ENCODE results near the gene PGA5. TPM values are rescaled to one million over a fixed set of nuclear protein-coding genes. Genes with fewer than 3 reads are reported as not detected.
"Not testable (repeated sequence)": the region's sequence is repeated elsewhere in the genome, so short reads cannot be mapped to it uniquely, and the experiment has no call there.

PGA5 gene
- total RNA-seq, 2 donors from 2014 or later, result not detected

DNA sequence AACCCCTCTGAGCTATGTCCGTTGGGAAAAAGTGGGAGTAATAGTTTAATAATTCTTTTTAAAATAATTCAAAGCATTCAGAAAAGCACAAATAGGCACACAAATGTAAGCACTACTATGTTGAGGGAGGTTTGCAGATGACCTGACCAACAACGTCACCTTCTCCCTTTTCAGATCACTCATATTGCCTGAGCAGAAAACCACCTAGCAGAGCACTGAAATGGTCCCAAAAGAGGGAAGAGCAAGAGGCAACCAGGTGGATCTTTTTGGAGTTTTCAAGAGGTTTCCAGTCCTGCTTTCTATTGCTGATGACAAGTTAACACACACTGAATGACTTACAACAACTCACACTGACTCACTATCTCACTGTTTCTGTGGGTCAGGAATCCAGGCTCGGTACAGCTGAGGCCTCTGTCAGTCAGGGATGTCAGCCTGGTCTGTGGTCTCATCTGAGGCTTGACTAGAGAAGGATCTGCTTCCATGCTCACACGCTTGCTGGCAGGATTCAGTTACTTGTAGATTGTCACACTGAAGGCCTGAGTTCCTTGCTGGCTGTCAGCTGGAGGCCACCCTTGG, 41.9 kb upstream of the PGA5 start:
- intact Hi-C loops (cut with DNase I), result no loop called here
- Histone ChIP-seq H3K36me3 (no peaks in the 10 kb centered on the region), H3K27me3 (no peaks in the 10 kb centered on the region), H3K9me3 (no peaks in the 10 kb centered on the region), H3K9ac (ENCODE audit: low read depth in 2 of 2, low read length in 2 of 2) (no peak overlapping the region), H3K4me1 (no peaks in the 10 kb centered on the region), H3K4me3 (no peak overlapping the region), H3K27ac (no peak overlapping the region)
- DNase-seq, result no peak
- TF ChIP-seq, protein P1, sequence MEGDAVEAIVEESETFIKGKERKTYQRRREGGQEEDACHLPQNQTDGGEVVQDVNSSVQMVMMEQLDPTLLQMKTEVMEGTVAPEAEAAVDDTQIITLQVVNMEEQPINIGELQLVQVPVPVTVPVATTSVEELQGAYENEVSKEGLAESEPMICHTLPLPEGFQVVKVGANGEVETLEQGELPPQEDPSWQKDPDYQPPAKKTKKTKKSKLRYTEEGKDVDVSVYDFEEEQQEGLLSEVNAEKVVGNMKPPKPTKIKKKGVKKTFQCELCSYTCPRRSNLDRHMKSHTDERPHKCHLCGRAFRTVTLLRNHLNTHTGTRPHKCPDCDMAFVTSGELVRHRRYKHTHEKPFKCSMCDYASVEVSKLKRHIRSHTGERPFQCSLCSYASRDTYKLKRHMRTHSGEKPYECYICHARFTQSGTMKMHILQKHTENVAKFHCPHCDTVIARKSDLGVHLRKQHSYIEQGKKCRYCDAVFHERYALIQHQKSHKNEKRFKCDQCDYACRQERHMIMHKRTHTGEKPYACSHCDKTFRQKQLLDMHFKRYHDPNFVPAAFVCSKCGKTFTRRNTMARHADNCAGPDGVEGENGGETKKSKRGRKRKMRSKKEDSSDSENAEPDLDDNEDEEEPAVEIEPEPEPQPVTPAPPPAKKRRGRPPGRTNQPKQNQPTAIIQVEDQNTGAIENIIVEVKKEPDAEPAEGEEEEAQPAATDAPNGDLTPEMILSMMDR (IDR thresholded peaks at IDR 0.05), result no peak

DNA sequence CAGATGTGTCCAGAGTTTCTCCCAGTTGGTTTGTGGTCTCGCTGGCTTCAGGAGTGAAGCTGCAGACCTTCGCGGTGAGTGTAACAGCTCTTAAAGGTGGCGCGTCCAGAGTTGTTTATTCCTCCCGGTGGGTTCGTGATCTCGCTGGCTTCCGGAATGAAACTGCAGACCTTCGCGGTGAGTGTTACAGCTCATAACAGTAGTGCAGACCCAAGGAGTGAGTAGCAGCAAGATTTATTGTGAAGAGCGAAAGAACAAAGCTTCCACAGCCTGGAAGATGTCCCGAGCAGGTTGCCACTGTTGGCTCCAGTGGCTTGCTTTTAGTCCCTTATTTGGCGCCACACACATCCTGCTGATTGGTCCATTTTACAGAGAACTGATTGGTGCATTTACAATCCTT, 39.5 kb upstream of the PGA5 start:
- H3K36me3 ChIP-seq, result no peaks in the 10 kb centered on the region
- intact Hi-C loops (cut with DNase I), result no loop called here
- H3K27ac ChIP-seq, result no peak overlapping the region
- H3K27me3 ChIP-seq, result no peaks in the 10 kb centered on the region
- no peak for DNase-seq
- TF ChIP-seq, protein P1 (IDR thresholded peaks at IDR 0.05), result no peak
- no peaks in the 10 kb centered on the region for H3K4me1 ChIP-seq
- H3K9ac ChIP-seq (ENCODE audit: low read depth in 2 of 2, low read length in 2 of 2), result no peak overlapping the region
- no peaks in the 10 kb centered on the region for H3K9me3 ChIP-seq
- H3K4me3 ChIP-seq, result no peak overlapping the region

DNA sequence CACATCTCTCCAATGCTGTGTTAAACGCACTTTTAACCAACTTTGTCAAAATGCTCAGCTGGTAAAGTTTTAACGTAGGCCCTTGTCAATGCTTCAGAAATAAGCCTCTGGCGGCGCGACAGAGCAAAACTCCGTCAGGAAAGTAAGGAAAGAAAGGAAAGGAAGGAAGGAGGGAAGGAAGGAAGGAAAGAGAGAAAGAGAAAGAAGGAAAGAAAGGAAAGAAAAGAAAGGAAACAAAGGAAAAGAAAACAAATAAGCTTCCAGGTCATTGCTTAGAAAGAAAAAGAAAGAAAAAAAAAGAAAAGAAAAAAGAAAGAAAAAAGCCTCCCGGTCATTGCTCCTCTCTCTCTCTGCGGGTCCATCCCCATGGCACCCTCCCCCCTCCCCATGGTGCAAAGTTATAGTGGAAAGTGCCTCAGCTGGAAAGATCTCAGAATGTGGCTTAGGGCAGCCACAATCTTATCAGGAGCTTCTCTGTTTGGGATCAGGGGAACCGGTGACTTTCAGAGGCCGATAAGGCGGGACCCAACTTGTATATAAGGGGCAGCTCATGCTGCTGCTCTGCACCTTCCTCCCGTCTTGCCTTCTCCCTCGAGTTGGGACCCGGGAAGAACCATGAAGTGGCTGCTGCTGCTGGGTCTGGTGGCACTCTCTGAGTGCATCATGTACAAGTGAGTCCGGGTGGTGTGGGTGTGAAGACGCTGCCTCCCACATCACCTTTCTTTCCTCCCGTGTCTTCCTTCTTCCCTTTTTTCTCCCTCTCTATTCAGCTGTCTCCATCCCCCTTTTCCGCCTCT, 37.8 kb upstream of the PGA5 start, which contains the start of gene PGA3:
Gene PGA3, plus strand, starts transcription at position 566 of the 797 bp plus-strand sequence. Its CDS starts 50 bp downstream, at position 616.
- DNase-seq; H3K4me3 ChIP-seq; intact Hi-C loops (cut with DNase I); H3K4me1 ChIP-seq; H3K9me3 ChIP-seq; H3K9ac ChIP-seq (ENCODE audit: low read depth in 2 of 2, low read length in 2 of 2); H3K36me3 ChIP-seq; H3K27ac ChIP-seq; H3K27me3 ChIP-seq: not testable (repeated sequence)

DNA sequence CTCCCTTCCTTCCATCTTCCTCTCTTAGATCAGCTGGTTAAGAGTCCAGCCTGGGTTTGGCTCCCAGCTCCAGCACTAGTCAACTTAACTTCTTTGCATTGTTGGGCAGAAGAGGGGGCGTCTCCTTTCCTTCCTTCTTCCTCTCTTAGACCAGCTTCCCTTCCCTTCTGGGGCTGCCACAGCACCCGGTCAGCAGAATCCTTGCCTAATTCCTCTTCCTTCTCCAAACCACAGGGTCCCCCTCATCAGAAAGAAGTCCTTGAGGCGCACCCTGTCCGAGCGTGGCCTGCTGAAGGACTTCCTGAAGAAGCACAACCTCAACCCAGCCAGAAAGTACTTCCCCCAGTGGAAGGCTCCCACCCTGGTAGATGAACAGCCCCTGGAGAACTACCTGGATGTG, 37.1 kb upstream of the PGA5 start:
- intact Hi-C loops (cut with DNase I); H3K36me3 ChIP-seq; H3K27ac ChIP-seq; H3K4me3 ChIP-seq; DNase-seq; H3K9me3 ChIP-seq; H3K9ac ChIP-seq (ENCODE audit: low read depth in 2 of 2, low read length in 2 of 2); H3K4me1 ChIP-seq; H3K27me3 ChIP-seq: not testable (repeated sequence)

DNA sequence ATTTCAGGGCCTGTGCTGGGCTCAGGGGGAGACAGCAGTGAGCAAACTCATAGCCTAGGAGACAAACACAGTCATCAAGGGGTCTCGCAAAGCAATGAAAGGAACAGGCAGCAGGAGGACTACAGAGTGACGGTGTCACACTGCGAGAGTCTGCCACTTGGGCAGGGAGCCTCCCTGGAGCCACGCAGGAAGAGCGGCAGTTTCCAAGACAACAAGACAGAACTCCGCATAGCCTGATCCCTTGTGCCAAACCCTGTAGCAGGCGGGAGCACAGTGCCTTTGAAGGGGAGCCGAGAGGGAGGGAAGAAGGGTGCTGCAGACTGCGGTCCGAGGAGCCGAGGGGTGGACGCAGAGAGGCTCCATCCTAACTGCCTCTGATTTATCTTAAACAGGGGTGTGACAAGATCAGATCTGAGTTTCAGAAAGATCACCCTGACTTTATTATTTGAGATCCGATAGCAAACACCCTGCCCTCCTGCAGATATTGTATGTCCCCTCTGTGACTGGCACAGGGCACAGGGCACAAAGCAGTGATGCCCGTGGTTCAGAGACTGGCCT, 36.4 kb upstream of the PGA5 start:
- H3K27ac ChIP-seq; H3K4me3 ChIP-seq; H3K36me3 ChIP-seq; H3K27me3 ChIP-seq; H3K9ac ChIP-seq (ENCODE audit: low read depth in 2 of 2, low read length in 2 of 2); DNase-seq; H3K9me3 ChIP-seq; H3K4me1 ChIP-seq; intact Hi-C loops (cut with DNase I): not testable (repeated sequence)

DNA sequence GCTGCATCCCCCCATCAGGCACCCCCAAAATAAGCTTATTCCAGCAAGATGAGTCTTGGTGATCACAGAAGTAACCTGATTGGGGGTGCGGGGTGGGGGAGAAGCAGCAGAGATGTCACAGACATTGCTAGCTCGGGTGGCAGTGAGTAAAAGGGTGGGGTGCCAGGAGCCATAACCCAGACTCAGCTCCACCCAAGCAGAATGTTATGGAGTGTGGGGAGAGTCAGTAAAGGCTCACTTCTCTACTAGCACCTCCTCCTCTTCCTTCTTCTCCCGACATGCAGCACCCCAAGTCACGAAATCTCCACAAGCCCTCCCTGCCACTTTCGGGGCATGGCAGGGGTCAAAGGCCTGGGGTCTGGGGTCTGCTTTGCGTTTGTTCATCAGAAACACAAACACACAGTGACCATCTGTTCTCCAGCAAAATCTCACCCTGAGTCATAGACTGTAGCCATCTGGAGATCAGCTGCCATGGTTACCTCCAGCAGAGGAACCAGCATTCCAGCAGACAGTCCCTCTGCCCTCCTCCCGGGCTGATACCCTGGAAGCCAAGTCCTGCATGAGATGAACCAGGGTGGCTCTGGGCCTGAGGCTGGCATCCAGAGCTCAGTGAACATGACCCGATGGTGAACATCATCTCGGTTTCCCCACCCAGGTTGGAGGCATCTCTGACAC, 33.2 kb upstream of the PGA5 start:
- DNase-seq; intact Hi-C loops (cut with DNase I); H3K4me3 ChIP-seq; H3K27me3 ChIP-seq; H3K27ac ChIP-seq; H3K36me3 ChIP-seq; H3K9ac ChIP-seq (ENCODE audit: low read depth in 2 of 2, low read length in 2 of 2); H3K4me1 ChIP-seq; H3K9me3 ChIP-seq: not testable (repeated sequence)

DNA sequence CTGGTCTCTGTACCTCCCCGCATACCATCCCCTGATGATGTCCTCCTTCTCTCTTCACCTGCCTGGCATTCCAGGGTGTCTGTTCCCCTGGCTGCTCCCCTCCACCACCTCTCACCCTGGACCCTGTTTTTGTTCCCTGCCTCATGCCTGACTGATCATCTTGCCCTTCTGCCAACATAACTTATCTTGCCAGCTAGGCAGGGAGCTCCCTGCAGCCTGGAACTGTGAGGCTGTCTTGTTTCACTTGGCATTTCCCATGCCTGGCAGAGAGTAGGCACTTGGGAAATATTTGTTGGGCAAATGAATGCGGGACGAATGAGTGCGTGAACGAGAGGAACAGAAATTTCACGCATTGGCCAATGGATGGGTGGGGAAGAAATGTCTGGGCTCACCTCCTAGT, 30.3 kb upstream of the PGA5 start:
- H3K27ac ChIP-seq; DNase-seq; intact Hi-C loops (cut with DNase I); H3K4me3 ChIP-seq; H3K36me3 ChIP-seq; H3K9me3 ChIP-seq; H3K4me1 ChIP-seq; H3K27me3 ChIP-seq; H3K9ac ChIP-seq (ENCODE audit: low read depth in 2 of 2, low read length in 2 of 2): not testable (repeated sequence)

DNA sequence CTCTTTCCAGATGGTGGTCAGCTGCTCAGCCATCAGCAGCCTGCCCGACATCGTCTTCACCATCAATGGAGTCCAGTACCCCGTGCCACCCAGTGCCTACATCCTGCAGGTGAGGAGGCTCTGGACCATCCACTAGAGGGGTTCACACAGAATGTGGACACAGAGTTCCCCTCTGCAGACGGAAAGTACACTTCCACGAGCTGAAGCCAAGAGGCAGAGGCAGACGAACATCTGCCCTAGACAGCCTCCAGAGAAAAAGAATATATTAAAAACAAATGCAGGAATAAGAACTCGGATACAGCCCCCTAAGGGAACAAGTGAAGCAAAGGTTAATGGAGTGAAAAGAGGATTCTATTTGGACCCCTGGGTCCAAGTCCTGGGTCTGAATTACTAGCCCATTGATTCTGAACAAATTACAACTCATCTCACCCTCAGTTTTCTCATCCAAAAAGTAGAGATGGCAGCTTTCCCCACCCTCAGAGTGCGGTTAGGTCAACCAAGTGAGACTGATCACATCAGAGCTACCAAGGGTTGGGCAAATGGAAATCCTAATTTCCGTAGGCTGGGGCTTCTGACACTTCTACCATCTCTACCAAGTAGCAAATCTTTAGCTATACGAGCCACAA, 29.5 kb upstream of the PGA5 start:
- H3K27me3 ChIP-seq; H3K36me3 ChIP-seq; H3K4me3 ChIP-seq; H3K9ac ChIP-seq (ENCODE audit: low read depth in 2 of 2, low read length in 2 of 2); DNase-seq; H3K27ac ChIP-seq; H3K9me3 ChIP-seq; intact Hi-C loops (cut with DNase I); H3K4me1 ChIP-seq: not testable (repeated sequence)

DNA sequence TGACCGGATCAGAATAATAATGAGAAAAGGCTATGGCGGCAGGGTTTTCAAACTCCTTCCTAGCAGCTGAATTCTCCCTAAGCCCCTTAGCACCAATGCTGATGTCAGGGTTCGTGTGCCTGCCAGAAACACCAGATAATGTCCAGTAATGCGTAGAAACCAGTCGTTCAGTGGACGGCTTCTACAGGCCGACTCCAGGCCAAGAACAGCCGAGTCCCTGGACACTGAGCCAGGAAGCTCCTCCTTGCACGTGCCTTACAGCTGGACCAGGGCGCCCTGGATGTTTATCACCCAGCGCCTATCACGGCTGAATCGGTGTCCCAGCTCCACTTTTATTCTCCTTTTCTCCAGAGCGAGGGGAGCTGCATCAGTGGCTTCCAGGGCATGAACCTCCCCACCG, 28.8 kb upstream of the PGA5 start:
- intact Hi-C loops (cut with DNase I); H3K4me3 ChIP-seq; H3K9me3 ChIP-seq; H3K36me3 ChIP-seq; DNase-seq; H3K27ac ChIP-seq; H3K27me3 ChIP-seq; H3K9ac ChIP-seq (ENCODE audit: low read depth in 2 of 2, low read length in 2 of 2); H3K4me1 ChIP-seq: not testable (repeated sequence)

DNA sequence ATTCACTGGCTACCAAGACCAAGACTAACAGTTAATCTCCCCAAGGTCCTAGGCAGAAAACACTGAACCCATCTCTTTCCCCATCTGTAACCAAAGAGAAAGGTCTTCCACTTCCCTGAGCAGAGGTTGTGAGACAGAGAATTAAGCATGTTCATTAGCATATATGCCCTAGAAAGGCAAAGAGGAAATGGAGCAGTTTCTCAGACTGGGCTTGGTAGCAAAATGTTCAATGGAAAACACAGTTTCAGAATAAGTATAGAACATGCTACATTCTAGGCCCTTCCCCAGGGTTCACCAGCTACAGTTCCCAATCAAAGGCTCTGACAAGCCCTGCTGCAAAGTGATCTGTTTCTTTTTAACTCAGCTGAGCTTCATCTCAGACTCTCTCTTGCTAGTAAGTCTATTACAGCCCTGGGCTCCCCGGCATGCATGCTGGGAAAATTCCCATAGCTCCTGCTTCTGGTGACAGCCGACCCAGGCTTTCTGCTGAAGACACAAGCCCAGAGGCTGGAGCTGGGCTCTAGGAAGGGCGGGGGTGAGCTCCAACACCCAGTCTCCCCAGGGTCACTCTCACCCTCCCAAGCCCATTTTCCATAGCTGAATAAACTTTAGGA, 27.2 kb upstream of the PGA5 start:
- H3K27ac ChIP-seq; H3K9me3 ChIP-seq; H3K9ac ChIP-seq (ENCODE audit: low read depth in 2 of 2, low read length in 2 of 2); H3K4me3 ChIP-seq; H3K4me1 ChIP-seq; DNase-seq; intact Hi-C loops (cut with DNase I); H3K27me3 ChIP-seq; H3K36me3 ChIP-seq: not testable (repeated sequence)
